Measurements from ENCODE around the gene ITPR2. TPM values are rescaled to one million over a fixed set of nuclear protein-coding genes. Genes with fewer than 3 reads are reported as not detected.

Gene ITPR2
- total RNA-seq, 1 donor from 2014 or later: 62.4 TPM

Other genes with a start within 250 kb of the ITPR2 start
- 5.5 TPM for gene INTS13, start 104.8 kb upstream of the ITPR2 start, total RNA-seq
- gene FGFR1OP2, start 105.3 kb upstream of the ITPR2 start, total RNA-seq: 12.7 TPM
- 51.1 TPM for gene TM7SF3, start 181.2 kb upstream of the ITPR2 start, total RNA-seq
- gene MED21, start 189.4 kb upstream of the ITPR2 start, total RNA-seq: 19.3 TPM
- not detected for gene C12orf71, start 249.4 kb upstream of the ITPR2 start, total RNA-seq